ENCODE results near the gene ARID2. TPM values are rescaled to one million over a fixed set of nuclear protein-coding genes. Genes with fewer than 3 reads are reported as not detected.

The ARID2 gene
- total RNA-seq, 4 donors from 2014 or later = 25.3 to 40.4 (median 30.6) TPM

GRCh38 chr12:45742590-45742989, 13.1 kb downstream of the ARID2 start:
- 95 to 100% methylated on average over 1 of the region's 1 CpG for WGBS, 2 donors
- no peak for DNase-seq (ENCODE audit: low spot score in 2 of 2)
- TF ChIP-seq CTCF (IDR thresholded peaks at IDR 0.05) (no peak), POLR2A (IDR thresholded peaks at IDR 0.05) (no peak)
- H3K4me3 ChIP-seq (ENCODE audit: low read depth, poor library complexity, severe bottlenecking) = no peak overlapping the region
- intact Hi-C loops (cut with DNase I; ENCODE audit: low total_unique reads) = no loop called here

- DNase-seq (ENCODE audit: low spot score in 2 of 2) = no peak
- TF ChIP-seq CTCF (IDR thresholded peaks at IDR 0.05) (no peak), POLR2A (IDR thresholded peaks at IDR 0.05) (no peak)
- no peak overlapping the region for H3K4me3 ChIP-seq (ENCODE audit: low read depth, poor library complexity, severe bottlenecking)
- 95% methylated on average over 2 of the region's 2 CpGs for WGBS, 2 donors
- intact Hi-C loops (cut with DNase I; ENCODE audit: low total_unique reads) = no loop called here
Measured at GRCh38 chr12:45743247-45743646, 13.7 kb downstream of the ARID2 start.

- no peak for DNase-seq (ENCODE audit: low spot score in 2 of 2)
- no peak overlapping the region for H3K4me3 ChIP-seq (ENCODE audit: low read depth, poor library complexity, severe bottlenecking)
- TF ChIP-seq POLR2A (IDR thresholded peaks at IDR 0.05) = no peak
- no peak for TF ChIP-seq CTCF (IDR thresholded peaks at IDR 0.05)
- 82 to 93% methylated on average over 1 of the region's 1 CpG for whole genome bisulfite sequencing, 2 donors
- intact Hi-C loops (cut with DNase I; ENCODE audit: low total_unique reads) = no loop called here
Measured at GRCh38 chr12:45745861-45746277, 16.4 kb downstream of the ARID2 start.

GRCh38 chr12:45756666-45757065, 27.2 kb downstream of the ARID2 start:
- 87 to 94% methylated on average over 3 of the region's 3 CpGs for WGBS, 2 donors
- intact Hi-C loops (cut with DNase I; ENCODE audit: low total_unique reads) = no loop called here
- H3K4me3 ChIP-seq (ENCODE audit: low read depth, poor library complexity, severe bottlenecking) = no peak overlapping the region
- DNase-seq (ENCODE audit: low spot score in 2 of 2) = no peak
- TF ChIP-seq CTCF (IDR thresholded peaks at IDR 0.05) = no peak
- no peak for TF ChIP-seq POLR2A (IDR thresholded peaks at IDR 0.05)

- intact Hi-C loops (cut with DNase I; ENCODE audit: low total_unique reads) = no loop called here
- no peak overlapping the region for H3K4me3 ChIP-seq (ENCODE audit: low read depth, poor library complexity, severe bottlenecking)
- no peak for TF ChIP-seq POLR2A (IDR thresholded peaks at IDR 0.05)
- TF ChIP-seq CTCF (IDR thresholded peaks at IDR 0.05) = no peak
- 88 to 92% methylated on average over 3 of the region's 3 CpGs for WGBS, 2 donors
- DNase-seq (ENCODE audit: low spot score in 2 of 2) = no peak
Measured at GRCh38 chr12:45757172-45757571, 27.7 kb downstream of the ARID2 start.

GRCh38 chr12:45760333-45760732, 30.8 kb downstream of the ARID2 start:
- no peak overlapping the region for H3K4me3 ChIP-seq (ENCODE audit: low read depth, poor library complexity, severe bottlenecking)
- DNase-seq (ENCODE audit: low spot score in 2 of 2) = no peak
- intact Hi-C loops (cut with DNase I; ENCODE audit: low total_unique reads) = no loop called here
- WGBS, 2 donors = 88 to 89% methylated on average over 4 of the region's 4 CpGs
- no peak for TF ChIP-seq CTCF (IDR thresholded peaks at IDR 0.05)
- TF ChIP-seq POLR2A (IDR thresholded peaks at IDR 0.05) = no peak
